ENCODE results near the gene U2AF1L4.

U2AF1L4 gene

DNA sequence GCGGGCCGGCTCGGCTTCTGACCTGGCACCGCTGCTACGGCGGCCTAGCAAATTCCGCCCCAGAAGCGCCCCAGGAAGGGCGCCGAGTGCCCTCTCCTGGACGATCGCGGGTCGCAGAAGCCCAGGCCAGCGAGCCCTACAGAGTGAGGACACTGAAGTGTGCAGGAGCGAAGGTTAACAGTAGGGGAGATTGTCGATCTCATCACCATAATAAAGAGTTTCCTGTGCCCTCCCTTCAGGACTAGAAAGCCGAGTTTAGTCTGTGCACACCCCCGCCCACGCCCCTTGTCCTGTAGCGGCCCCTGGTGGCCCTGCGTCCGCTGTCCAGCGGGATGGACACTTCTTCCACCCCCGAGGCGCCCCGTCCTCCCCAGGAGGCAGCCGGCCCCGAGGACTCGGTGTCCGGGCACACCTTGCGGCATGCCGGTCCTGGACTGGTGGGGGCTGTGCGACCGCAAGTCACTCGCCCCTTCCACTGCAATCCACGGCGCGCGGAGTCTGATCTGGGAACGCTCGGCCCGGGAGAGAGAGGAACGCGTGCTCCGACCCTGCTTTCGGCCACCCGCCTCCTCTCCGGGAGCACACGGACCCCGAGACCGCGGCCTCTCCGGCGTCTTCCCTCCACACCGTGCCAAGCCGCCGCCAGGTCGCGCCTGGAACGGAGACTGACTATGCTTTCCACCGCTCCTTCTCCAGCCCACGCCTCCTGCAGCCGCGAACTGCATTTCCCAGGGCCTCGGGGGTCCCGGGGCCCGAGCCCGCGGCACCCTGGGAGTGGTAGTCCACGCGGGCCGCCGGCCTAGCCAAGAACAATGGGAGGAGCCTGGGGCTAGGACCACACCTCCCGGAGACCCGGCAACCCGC lies 28.2 kb downstream of the U2AF1L4 start (continued):
- TF ChIP-seq, protein P1, sequence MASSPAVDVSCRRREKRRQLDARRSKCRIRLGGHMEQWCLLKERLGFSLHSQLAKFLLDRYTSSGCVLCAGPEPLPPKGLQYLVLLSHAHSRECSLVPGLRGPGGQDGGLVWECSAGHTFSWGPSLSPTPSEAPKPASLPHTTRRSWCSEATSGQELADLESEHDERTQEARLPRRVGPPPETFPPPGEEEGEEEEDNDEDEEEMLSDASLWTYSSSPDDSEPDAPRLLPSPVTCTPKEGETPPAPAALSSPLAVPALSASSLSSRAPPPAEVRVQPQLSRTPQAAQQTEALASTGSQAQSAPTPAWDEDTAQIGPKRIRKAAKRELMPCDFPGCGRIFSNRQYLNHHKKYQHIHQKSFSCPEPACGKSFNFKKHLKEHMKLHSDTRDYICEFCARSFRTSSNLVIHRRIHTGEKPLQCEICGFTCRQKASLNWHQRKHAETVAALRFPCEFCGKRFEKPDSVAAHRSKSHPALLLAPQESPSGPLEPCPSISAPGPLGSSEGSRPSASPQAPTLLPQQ (tag by site-specific recombination; IDR thresholded peaks at IDR 0.05) = peak; percentile 87
- peak; percentile 98 for TF ChIP-seq ZEB2 (tag by site-specific recombination; IDR thresholded peaks at IDR 0.05)
- peak; percentile 100 for TF ChIP-seq ZBTB7A (tag by site-specific recombination; IDR thresholded peaks at IDR 0.05; ENCODE audit: low read depth)
- no peak for TF ChIP-seq ZNF670 (tag by site-specific recombination; IDR thresholded peaks at IDR 0.05; ENCODE audit: low read depth)
- TF ChIP-seq, protein P2, sequence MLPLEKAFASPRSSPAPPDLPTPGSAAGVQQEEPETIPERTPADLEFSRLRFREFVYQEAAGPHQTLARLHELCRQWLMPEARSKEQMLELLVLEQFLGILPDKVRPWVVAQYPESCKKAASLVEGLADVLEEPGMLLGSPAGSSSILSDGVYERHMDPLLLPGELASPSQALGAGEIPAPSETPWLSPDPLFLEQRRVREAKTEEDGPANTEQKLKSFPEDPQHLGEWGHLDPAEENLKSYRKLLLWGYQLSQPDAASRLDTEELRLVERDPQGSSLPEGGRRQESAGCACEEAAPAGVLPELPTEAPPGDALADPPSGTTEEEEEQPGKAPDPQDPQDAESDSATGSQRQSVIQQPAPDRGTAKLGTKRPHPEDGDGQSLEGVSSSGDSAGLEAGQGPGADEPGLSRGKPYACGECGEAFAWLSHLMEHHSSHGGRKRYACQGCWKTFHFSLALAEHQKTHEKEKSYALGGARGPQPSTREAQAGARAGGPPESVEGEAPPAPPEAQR (tag by site-specific recombination; IDR thresholded peaks at IDR 0.05) = peak; percentile 85; the same call in 1 of the 2 replicates
- TF ChIP-seq ZNF555 (tag by site-specific recombination; conservative IDR thresholded peaks at IDR 0.05) = no peak
- peak; percentile 100 for TF ChIP-seq ZBTB20 (tag by site-specific recombination; IDR thresholded peaks at IDR 0.05)
- TF ChIP-seq ZNF350 (tag by site-specific recombination; IDR thresholded peaks at IDR 0.05) = no peak
- TF ChIP-seq, protein P3, sequence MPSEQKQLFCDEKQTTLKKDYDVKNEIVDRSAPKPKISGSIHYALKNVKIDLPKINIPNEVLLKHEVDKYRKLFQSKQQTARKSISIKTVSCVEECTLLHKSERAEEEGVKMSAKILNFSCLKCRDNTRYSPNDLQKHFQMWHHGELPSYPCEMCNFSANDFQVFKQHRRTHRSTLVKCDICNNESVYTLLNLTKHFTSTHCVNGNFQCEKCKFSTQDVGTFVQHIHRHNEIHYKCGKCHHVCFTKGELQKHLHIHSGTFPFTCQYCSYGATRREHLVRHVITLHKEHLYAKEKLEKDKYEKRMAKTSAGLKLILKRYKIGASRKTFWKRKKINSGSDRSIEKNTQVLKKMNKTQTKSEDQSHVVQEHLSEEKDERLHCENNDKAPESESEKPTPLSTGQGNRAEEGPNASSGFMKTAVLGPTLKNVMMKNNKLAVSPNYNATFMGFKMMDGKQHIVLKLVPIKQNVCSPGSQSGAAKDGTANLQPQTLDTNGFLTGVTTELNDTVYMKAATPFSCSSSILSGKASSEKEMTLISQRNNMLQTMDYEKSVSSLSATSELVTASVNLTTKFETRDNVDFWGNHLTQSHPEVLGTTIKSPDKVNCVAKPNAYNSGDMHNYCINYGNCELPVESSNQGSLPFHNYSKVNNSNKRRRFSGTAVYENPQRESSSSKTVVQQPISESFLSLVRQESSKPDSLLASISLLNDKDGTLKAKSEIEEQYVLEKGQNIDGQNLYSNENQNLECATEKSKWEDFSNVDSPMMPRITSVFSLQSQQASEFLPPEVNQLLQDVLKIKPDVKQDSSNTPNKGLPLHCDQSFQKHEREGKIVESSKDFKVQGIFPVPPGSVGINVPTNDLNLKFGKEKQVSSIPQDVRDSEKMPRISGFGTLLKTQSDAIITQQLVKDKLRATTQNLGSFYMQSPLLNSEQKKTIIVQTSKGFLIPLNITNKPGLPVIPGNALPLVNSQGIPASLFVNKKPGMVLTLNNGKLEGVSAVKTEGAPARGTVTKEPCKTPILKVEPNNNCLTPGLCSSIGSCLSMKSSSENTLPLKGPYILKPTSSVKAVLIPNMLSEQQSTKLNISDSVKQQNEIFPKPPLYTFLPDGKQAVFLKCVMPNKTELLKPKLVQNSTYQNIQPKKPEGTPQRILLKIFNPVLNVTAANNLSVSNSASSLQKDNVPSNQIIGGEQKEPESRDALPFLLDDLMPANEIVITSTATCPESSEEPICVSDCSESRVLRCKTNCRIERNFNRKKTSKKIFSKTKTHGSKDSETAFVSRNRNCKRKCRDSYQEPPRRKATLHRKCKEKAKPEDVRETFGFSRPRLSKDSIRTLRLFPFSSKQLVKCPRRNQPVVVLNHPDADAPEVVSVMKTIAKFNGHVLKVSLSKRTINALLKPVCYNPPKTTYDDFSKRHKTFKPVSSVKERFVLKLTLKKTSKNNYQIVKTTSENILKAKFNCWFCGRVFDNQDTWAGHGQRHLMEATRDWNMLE (tag by site-specific recombination; conservative IDR thresholded peaks at IDR 0.05; ENCODE audit: low read depth) = no peak; the same call in 1 of the 2 replicates
- TF ChIP-seq ZNF660 (tag by site-specific recombination; IDR thresholded peaks at IDR 0.05) = peak; percentile 82
- TF ChIP-seq, protein P4, sequence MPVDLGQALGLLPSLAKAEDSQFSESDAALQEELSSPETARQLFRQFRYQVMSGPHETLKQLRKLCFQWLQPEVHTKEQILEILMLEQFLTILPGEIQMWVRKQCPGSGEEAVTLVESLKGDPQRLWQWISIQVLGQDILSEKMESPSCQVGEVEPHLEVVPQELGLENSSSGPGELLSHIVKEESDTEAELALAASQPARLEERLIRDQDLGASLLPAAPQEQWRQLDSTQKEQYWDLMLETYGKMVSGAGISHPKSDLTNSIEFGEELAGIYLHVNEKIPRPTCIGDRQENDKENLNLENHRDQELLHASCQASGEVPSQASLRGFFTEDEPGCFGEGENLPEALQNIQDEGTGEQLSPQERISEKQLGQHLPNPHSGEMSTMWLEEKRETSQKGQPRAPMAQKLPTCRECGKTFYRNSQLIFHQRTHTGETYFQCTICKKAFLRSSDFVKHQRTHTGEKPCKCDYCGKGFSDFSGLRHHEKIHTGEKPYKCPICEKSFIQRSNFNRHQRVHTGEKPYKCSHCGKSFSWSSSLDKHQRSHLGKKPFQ (tag by site-specific recombination; IDR thresholded peaks at IDR 0.05) = peak; percentile 42; the same call in 1 of the 2 replicates
- no peak for TF ChIP-seq ZNF558 (tag by site-specific recombination; IDR thresholded peaks at IDR 0.05)
- TF ChIP-seq SP3 (tag by site-specific recombination; IDR thresholded peaks at IDR 0.05) = peak; percentile 99
- peak; percentile 83 for TF ChIP-seq ZIC2 (tag by site-specific recombination; IDR thresholded peaks at IDR 0.05)
- peak; percentile 40; the same call in 1 of the 2 replicates for TF ChIP-seq OVOL3 (tag by site-specific recombination; IDR thresholded peaks at IDR 0.05)
- peak; percentile 96 for TF ChIP-seq KLF8 (tag by site-specific recombination; IDR thresholded peaks at IDR 0.05)
- TF ChIP-seq ZNF311 (tag by site-specific recombination; IDR thresholded peaks at IDR 0.05; ENCODE audit: borderline replicate concordance) = no peak
- TF ChIP-seq, protein P5, sequence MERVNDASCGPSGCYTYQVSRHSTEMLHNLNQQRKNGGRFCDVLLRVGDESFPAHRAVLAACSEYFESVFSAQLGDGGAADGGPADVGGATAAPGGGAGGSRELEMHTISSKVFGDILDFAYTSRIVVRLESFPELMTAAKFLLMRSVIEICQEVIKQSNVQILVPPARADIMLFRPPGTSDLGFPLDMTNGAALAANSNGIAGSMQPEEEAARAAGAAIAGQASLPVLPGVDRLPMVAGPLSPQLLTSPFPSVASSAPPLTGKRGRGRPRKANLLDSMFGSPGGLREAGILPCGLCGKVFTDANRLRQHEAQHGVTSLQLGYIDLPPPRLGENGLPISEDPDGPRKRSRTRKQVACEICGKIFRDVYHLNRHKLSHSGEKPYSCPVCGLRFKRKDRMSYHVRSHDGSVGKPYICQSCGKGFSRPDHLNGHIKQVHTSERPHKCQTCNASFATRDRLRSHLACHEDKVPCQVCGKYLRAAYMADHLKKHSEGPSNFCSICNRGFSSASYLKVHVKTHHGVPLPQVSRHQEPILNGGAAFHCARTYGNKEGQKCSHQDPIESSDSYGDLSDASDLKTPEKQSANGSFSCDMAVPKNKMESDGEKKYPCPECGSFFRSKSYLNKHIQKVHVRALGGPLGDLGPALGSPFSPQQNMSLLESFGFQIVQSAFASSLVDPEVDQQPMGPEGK (tag by site-specific recombination; IDR thresholded peaks at IDR 0.05) = peak; percentile 96
- no peak for TF ChIP-seq ZNF16 (tag by site-specific recombination; IDR thresholded peaks at IDR 0.05; ENCODE audit: low read depth)
- TF ChIP-seq BCL11A (tag by site-specific recombination; IDR thresholded peaks at IDR 0.05; ENCODE audit: low read depth) = peak; percentile 95
- no peak for TF ChIP-seq ZNF37A (tag by site-specific recombination; IDR thresholded peaks at IDR 0.05)
- TF ChIP-seq, protein P6, sequence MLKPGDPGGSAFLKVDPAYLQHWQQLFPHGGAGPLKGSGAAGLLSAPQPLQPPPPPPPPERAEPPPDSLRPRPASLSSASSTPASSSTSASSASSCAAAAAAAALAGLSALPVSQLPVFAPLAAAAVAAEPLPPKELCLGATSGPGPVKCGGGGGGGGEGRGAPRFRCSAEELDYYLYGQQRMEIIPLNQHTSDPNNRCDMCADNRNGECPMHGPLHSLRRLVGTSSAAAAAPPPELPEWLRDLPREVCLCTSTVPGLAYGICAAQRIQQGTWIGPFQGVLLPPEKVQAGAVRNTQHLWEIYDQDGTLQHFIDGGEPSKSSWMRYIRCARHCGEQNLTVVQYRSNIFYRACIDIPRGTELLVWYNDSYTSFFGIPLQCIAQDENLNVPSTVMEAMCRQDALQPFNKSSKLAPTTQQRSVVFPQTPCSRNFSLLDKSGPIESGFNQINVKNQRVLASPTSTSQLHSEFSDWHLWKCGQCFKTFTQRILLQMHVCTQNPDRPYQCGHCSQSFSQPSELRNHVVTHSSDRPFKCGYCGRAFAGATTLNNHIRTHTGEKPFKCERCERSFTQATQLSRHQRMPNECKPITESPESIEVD (tag by site-specific recombination; IDR thresholded peaks at IDR 0.05) = no peak
- TF ChIP-seq ZSCAN23 (tag by site-specific recombination; IDR thresholded peaks at IDR 0.05) = no peak; the same call in 1 of the 2 replicates
- peak; percentile 98 for TF ChIP-seq ZNF2 (tag by site-specific recombination; IDR thresholded peaks at IDR 0.05)
- 0 out of 2 replicates have a peak, but pooled peaks have one; percentile 20 for TF ChIP-seq ZFP41 (tag by site-specific recombination; IDR thresholded peaks at IDR 0.05; ENCODE audit: borderline replicate concordance)
- no peak for TF ChIP-seq ZNF791 (tag by site-specific recombination; IDR thresholded peaks at IDR 0.05)

Data from HEK293 (cell line).